Nephron (organoid): ENCODE measurements around the gene ZNF740.
A peak's percentile ranks its signal among the peaks of the same experiment; 100 is the strongest.

ENCODE experiments used
- H3K27ac Mint-ChIP-seq, 3 experiments: 2 replicates each; pipeline ENCODE4 v1.8.0; 2020; ENCODE audit warnings: mixed read lengths in 3 of 3, mild to moderate bottlenecking in 2 of 3, moderate library complexity in 1 of 3
- H3K27me3 Mint-ChIP-seq: 2 replicates; pipeline ENCODE4 v1.8.0; 2021; ENCODE audit warnings: low read depth, mild to moderate bottlenecking, moderate library complexity, mixed read lengths
- H3K36me3 Mint-ChIP-seq: 2 replicates; pipeline ENCODE4 v1.8.0; 2020; ENCODE audit warnings: low read depth, mixed read lengths
- H3K4me1 Mint-ChIP-seq: 2 replicates; pipeline ENCODE4 v1.8.0; 2020; ENCODE audit warnings: mixed read lengths
- H3K4me3 Mint-ChIP-seq, 3 experiments: 2 replicates each; pipeline ENCODE4 v1.8.0; 2020; ENCODE audit warnings: mild to moderate bottlenecking in 3 of 3, mixed read lengths in 3 of 3, moderate library complexity in 2 of 3
- H3K9me3 Mint-ChIP-seq: 2 replicates; pipeline ENCODE4 v1.8.0; 2020; ENCODE audit warnings: mixed read lengths
- TF ChIP-seq, protein P1 (sequence below), 3 experiments: fragments of 200-600 bp; sonication (generic); IDR thresholded peaks; one replicate each; pipeline ENCODE4 v1.5.0; 2021; ENCODE audit warnings: antibody characterized with exemption in 3 of 3; ENCODE audit not compliant: unreplicated experiment in 3 of 3

Gene ZNF740

DNA sequence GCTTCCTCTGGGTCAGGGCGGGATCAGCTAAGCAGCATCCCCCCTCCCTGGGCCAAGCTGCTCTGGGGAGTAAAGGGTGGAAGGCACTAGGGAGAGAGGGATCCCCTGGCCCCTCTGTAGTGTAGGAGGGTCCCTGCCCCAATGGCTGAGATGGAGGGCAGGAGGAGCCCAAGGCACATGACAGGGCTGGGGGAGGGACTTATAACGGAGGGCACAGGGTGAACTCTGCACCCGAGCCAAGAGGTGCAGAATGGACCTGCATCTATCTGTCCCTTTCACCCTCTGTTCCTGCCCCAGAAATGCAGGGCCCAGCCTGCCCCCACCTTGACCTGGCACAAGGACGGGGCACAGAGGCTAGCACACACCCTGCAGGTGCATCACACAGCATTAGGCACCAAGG, 30.3 kb downstream of the ZNF740 start:
- TF ChIP-seq, protein P1, sequence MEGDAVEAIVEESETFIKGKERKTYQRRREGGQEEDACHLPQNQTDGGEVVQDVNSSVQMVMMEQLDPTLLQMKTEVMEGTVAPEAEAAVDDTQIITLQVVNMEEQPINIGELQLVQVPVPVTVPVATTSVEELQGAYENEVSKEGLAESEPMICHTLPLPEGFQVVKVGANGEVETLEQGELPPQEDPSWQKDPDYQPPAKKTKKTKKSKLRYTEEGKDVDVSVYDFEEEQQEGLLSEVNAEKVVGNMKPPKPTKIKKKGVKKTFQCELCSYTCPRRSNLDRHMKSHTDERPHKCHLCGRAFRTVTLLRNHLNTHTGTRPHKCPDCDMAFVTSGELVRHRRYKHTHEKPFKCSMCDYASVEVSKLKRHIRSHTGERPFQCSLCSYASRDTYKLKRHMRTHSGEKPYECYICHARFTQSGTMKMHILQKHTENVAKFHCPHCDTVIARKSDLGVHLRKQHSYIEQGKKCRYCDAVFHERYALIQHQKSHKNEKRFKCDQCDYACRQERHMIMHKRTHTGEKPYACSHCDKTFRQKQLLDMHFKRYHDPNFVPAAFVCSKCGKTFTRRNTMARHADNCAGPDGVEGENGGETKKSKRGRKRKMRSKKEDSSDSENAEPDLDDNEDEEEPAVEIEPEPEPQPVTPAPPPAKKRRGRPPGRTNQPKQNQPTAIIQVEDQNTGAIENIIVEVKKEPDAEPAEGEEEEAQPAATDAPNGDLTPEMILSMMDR (IDR thresholded peaks at IDR 0.05; ENCODE audit: unreplicated experiment in 3 of 3), result no peak
- H3K27ac Mint-ChIP-seq, result no peak overlapping the region
- H3K9me3 Mint-ChIP-seq, result no peaks in the 10 kb centered on the region
- peaks cover 27% of the 10 kb centered on the region for H3K36me3 Mint-ChIP-seq
- H3K4me1 Mint-ChIP-seq, result peaks cover 7% of the 10 kb centered on the region
- H3K4me3 Mint-ChIP-seq, result no peak overlapping the region
- H3K27me3 Mint-ChIP-seq, result no peaks in the 10 kb centered on the region

DNA sequence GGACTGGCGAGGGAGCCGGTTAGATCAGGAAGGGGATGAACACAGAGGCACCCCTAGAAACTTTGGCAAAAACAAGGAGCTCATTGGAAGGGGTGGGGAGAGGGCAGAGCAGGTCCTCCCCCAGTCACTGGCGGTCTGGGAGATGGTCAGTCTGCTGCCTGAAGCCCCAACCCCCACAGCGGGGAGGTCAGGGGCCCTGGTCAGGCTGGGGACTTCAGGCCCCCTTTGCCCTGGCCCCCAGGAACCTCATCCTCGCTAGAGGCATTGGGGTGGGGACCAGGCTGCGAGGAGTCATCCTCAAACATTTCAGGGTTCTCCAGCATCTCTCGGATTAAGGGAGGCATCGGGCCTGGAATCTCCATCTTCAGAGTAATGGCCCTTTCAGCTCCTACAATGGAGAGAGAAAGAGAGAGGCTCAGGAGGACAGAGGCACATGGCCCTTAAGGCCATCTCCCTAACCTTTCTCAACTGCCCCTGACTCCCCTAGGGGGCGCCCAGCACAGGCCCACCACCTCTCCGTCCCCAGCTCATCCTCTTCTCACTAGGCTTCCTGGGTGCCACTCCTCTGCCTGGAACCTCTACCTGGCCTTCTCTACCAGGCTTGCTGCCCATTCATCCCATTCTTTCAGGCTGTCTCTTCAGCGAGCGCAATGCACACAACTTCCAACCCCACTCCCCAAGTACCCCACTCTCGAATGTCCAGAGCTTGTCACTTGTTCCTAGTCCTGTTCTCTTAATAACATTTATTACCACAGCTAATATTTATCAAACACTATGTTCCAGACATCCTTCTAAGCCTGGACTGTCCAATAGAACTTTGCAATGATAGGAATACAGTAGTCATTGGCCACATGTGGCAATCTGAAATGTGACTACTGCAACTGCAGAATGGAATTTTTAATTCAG, 31.2 kb downstream of the ZNF740 start:
- H3K36me3 Mint-ChIP-seq, result peaks cover 27% of the 10 kb centered on the region
- H3K27ac Mint-ChIP-seq, result no peak overlapping the region
- no peaks in the 10 kb centered on the region for H3K27me3 Mint-ChIP-seq
- no peak overlapping the region for H3K4me3 Mint-ChIP-seq
- peaks cover 14% of the 10 kb centered on the region for H3K4me1 Mint-ChIP-seq
- H3K9me3 Mint-ChIP-seq, result no peaks in the 10 kb centered on the region
- TF ChIP-seq, protein P1 (IDR thresholded peaks at IDR 0.05; ENCODE audit: unreplicated experiment in 3 of 3), result peak in 1 of 3 experiments; percentile 31

DNA sequence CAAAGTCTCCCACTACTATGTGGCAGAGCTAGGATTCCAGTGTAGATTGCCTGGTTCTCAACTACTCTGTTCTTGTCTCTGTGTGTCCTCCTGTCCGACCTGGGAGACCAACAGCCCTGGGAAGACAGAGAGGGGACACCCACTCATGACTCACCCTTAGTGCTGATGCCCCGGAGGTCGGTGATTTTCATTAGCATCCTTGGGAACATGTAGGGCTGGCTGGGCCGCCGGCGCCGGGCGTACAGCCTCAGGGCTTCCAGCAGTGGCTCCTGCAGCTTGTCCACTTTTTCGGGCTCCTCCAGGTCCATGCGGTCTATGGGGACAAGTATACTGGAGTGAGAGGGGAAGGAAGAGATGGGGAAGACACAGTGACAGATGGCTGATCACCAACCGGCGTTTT, 32.4 kb downstream of the ZNF740 start:
- H3K4me1 Mint-ChIP-seq, result peaks cover 24% of the 10 kb centered on the region
- no peak overlapping the region for H3K4me3 Mint-ChIP-seq
- peaks cover 27% of the 10 kb centered on the region for H3K36me3 Mint-ChIP-seq
- TF ChIP-seq, protein P1 (IDR thresholded peaks at IDR 0.05; ENCODE audit: unreplicated experiment in 3 of 3), result no peak
- H3K9me3 Mint-ChIP-seq, result no peaks in the 10 kb centered on the region
- H3K27ac Mint-ChIP-seq, result no peak overlapping the region
- H3K27me3 Mint-ChIP-seq, result no peaks in the 10 kb centered on the region

DNA sequence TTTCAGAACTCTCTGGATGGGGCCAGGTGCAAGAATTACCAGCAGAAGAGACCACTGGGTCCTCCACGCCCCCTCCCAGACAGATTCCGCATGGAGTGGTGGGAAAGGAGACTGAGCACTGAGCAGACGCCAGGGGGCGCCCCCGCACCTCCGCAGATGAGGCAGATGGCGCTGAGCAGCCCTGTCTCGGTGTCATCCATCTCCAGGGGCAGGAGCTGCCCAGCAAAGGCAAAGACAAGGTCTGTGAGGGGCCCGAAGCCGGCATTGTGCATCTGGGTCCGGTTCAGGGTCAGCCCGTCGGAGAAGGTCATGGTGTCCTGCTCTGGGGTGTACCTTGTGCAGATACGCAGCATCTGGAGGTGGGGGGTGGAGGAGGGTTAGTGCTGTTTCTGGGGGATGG, 32.8 kb downstream of the ZNF740 start:
- peaks cover 25% of the 10 kb centered on the region for H3K4me1 Mint-ChIP-seq
- no peaks in the 10 kb centered on the region for H3K27me3 Mint-ChIP-seq
- no peaks in the 10 kb centered on the region for H3K9me3 Mint-ChIP-seq
- TF ChIP-seq, protein P1 (IDR thresholded peaks at IDR 0.05; ENCODE audit: unreplicated experiment in 3 of 3), result peak; percentile 86 to 92 (median 92)
- H3K36me3 Mint-ChIP-seq, result peaks cover 27% of the 10 kb centered on the region
- peak overlapping the region in 1 of 3 experiments; percentile 7 for H3K4me3 Mint-ChIP-seq
- H3K27ac Mint-ChIP-seq, result peak overlapping the region in 1 of 3 experiments; percentile 8

DNA sequence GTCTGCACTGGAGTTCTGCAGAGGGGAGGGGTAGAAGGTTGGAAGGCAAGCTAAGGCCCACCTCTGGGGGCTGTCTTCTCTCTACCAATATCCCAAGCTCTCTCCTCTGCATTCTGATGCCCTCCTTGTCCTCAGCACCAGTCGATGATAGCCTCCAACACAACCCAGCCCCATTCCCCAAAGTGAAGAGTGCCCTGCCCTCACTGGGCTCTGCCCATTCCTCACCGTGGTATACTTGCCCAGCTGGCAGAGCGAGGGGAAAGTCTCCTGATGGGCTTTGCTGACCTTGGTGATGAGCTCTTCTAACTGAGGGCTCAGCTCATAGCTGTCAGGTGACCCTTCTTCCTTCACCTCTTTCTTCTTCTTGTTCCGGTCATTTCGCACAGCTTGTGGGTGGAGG, 33.7 kb downstream of the ZNF740 start:
- H3K27me3 Mint-ChIP-seq, result peaks cover 4% of the 10 kb centered on the region
- H3K4me1 Mint-ChIP-seq, result peaks cover 28% of the 10 kb centered on the region
- TF ChIP-seq, protein P1 (IDR thresholded peaks at IDR 0.05; ENCODE audit: unreplicated experiment in 3 of 3), result no peak
- no peak overlapping the region for H3K27ac Mint-ChIP-seq
- H3K9me3 Mint-ChIP-seq, result no peaks in the 10 kb centered on the region
- H3K4me3 Mint-ChIP-seq, result no peak overlapping the region
- peaks cover 24% of the 10 kb centered on the region for H3K36me3 Mint-ChIP-seq
